GM21825 (cell line): Measurements from ENCODE around the gene SCGB1C1.
A peak's percentile ranks its signal among the peaks of the same experiment; 100 is the strongest.

Source experiments
- ATAC-seq: cut with Tn5 transposase; IDR thresholded peaks from one replicate; pipeline ENCODE4 v1.9.1; 2021; ENCODE audit warnings: mild to moderate bottlenecking, moderate library complexity; ENCODE audit not compliant: unreplicated experiment

Gene SCGB1C1

GRCh38 chr11:204587-205109 is 11.8 kb downstream of the SCGB1C1 start:
- ATAC-seq, result no peak

- ATAC-seq, result no peak
Observed at GRCh38 chr11:205221-206001, 12.5 kb downstream of the SCGB1C1 start.

GRCh38 chr11:206002-206384 is 13.1 kb downstream of the SCGB1C1 start:
- ATAC-seq, result no peak

GRCh38 chr11:206526-207207 is 13.8 kb downstream of the SCGB1C1 start:
- ATAC-seq, result peak; percentile 8

DNA sequence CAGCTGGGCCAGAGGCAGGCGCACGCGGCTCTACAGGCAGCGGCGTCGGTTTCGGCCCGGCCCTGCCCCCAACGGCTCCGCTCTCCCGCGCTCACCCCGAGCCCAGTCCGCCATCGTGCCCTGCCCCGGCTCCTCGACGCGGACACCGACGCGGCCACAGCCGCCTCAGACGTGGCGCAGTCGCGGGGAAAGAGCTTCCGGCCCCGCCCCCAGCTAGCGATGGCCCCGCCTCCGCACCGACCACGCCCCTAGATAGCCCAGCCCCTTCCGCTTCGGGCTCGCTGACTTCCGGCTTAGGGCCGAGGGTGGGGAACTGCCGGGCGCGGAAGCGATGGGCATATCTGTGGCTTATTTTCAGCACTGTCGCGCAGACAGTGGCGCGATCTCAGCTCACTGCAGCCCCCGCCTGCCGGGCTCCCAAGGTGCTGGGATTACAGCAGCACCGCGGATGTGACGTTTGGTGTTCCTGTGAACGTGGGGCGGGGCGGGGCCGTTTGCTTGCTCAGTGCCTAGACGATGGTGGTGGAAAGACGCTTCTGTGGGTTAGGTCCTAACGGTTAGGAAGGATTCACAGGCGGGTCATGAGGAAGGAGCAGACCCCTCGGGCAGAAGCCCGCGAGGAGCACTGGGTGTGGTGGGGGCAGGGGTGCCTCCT is 14.5 kb downstream of the SCGB1C1 start, which contains the start of the genes BET1L and RIC8A:
BET1L (minus strand) TSS at position 192 of the 655 bp plus-strand sequence; CDS start at position 114, 78 bp downstream.
RIC8A (plus strand) TSS at position 501 of the 655 bp plus-strand sequence. CDS start 1,147 bp downstream, outside the sequence.
- ATAC-seq, result peak; percentile 67

DNA sequence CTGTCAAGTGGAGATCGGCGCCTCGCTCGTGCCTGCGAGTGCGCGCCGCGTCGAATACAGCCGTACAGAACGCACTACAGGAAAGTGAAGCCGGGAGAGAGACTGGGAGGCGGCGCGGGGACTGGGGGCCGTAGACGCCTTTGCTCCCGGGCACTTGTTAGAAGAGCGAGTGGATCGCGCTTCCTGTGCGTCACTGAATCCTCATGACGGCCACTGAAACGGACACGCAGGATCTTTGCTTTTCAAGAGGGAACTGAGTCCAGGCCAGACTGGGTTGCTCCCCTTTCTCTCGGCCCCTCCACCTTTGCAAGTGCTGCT is 14.9 kb downstream of the SCGB1C1 start:
- ATAC-seq, result peak; percentile 0

- ATAC-seq, result peak; percentile 35
Observed at GRCh38 chr11:208181-208916, 15.5 kb downstream of the SCGB1C1 start.

- ATAC-seq, result no peak
Observed at GRCh38 chr11:208917-209260, 16.0 kb downstream of the SCGB1C1 start.

DNA sequence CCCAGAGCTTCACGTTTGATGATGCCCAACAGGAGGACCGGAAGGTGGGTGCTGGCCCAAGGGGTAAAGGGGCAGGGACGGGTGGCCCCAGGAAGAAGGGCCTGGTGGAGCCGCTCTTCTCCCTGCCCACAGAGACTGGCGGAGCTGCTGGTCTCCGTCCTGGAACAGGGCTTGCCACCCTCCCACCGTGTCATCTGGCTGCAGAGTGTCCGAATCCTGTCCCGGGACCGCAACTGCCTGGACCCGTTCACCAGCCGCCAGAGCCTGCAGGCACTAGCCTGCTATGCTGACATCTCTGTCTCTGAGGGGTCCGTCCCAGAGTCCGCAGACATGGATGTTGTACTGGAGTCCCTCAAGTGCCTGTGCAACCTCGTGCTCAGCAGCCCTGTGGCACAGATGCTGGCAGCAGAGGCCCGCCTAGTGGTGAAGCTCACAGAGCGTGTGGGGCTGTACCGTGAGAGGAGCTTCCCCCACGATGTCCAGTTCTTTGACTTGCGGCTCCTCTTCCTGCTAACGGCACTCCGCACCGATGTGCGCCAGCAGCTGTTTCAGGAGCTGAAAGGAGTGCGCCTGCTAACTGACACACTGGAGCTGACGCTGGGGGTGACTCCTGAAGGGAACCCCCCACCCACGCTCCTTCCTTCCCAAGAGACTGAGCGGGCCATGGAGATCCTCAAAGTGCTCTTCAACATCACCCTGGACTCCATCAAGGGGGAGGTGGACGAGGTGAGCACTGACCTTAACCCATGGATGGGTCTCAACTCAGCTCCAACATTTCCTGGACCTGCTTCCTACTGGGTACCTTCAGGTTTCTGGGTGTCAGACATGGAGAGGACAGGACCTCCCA is 16.6 kb downstream of the SCGB1C1 start:
- no peak for ATAC-seq

GRCh38 chr11:210122-210802 is 17.4 kb downstream of the SCGB1C1 start:
- no peak for ATAC-seq

DNA sequence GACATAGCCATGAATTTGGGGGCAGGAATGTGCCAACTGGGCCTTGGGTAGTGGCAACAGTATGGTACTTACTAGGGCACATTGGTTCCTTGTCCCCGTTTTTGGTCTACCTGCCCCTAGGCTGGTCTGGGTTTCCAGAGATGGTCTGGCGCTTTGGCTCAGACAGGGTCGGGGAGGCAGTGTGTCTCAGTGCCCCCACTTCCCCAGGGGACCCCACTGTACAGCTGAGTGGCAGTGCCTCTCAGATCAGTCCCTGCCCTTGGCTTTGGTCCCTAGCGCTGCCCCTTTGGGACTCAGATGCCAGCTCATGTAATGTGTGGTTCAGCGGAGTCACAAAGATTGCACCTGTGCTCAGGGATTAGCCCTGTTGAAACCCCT is 17.9 kb downstream of the SCGB1C1 start:
- ATAC-seq, result no peak

DNA sequence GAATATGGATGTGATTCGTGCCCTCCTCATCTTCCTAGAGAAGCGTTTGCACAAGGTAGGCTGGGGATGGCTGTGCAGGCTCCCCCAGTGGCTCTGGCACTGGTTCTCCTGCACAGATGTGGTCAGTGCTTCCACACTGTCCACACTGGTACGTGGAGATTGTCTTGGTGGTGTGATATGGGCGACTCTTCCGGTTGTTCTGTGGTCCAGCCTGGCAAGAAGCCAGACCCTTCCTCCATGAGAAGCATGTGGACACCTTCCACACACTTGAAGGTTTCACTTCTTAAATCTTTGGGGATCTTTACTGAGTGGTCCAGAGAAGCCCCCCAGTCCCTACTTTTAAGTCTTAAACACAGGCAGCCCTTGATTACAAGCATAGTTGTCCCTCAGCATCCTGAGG is 18.4 kb downstream of the SCGB1C1 start:
- ATAC-seq, result no peak

GRCh38 chr11:211741-212140 is 18.9 kb downstream of the SCGB1C1 start:
- ATAC-seq, result no peak

DNA sequence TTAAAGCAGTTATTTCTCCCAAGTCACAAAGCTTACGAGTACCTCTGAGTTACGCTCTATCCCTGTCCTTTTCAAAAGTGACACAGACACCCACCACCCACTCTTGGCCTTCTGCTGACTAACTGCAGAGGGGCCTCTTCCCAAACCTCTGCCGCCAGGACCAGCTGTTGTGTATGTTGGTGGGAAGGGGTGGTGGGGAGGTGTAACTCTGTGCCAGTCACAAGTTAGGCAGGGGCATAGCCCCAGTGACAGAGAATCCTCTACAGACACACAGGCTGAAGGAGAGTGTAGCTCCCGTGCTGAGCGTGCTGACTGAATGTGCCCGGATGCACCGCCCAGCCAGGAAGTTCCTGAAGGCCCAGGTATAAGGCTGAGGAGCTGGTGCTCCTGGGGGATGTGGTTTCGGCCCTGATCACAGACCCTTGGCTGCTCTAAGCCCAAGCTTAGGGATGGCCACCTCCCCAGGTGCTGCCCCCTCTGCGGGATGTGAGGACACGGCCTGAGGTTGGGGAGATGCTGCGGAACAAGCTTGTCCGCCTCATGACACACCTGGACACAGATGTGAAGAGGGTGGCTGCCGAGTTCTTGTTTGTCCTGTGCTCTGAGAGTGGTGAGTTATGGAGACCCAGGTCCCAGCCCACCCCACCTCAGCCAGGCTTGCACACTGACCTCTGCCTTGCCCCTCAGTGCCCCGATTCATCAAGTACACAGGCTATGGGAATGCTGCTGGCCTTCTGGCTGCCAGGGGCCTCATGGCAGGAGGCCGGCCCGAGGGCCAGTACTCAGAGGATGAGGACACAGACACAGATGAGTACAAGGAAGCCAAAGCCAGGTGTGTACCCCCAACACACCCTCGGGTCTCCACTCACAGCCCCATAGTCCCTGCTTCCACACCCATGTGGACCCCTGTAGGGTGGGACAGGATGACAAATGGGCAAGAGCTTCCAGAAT is 19.5 kb downstream of the SCGB1C1 start:
- no peak for ATAC-seq

- no peak for ATAC-seq
Observed at GRCh38 chr11:213111-213510, 20.2 kb downstream of the SCGB1C1 start.

DNA sequence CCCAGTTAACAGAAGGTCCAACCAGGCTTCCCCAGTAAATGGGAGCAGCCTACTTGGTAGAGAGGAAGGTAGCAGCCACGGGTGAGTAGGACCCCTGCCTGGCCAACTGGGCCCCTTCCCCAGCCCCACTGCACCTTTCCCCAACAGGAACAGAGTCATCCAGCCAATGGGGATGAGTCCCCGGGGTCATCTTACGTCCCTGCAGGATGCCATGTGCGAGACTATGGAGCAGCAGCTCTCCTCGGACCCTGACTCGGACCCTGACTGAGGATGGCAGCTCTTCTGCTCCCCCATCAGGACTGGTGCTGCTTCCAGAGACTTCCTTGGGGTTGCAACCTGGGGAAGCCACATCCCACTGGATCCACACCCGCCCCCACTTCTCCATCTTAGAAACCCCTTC is 21.2 kb downstream of the SCGB1C1 start:
- no peak for ATAC-seq

- ATAC-seq, result no peak
Observed at GRCh38 chr11:215581-216037, 22.7 kb downstream of the SCGB1C1 start.
